Measurements from ENCODE around the gene UBR3.
"Not testable (repeated sequence)": the region's sequence is repeated elsewhere in the genome, so short reads cannot be mapped to it uniquely, and the experiment has no call there.

Gene UBR3

GRCh38 chr2:170126138-170126728 is 299.0 kb downstream of the UBR3 start:
- not testable (repeated sequence) for H3K9me3 ChIP-seq (ENCODE audit: control insufficient read depth, low read depth, low read length); H3K36me3 ChIP-seq (ENCODE audit: control insufficient read depth, low read depth, low read length); H3K27ac ChIP-seq (ENCODE audit: low read length); H3K27me3 ChIP-seq (ENCODE audit: control insufficient read depth, insufficient read depth, low read length); H3K9ac ChIP-seq (ENCODE audit: low read length); H3K4me3 ChIP-seq (ENCODE audit: low read length); H3K4me1 ChIP-seq (ENCODE audit: control insufficient read depth, low read depth, low read length)
